Measurements from ENCODE around the gene PIAS2. TPM values are rescaled to one million over a fixed set of nuclear protein-coding genes. Genes with fewer than 3 reads are reported as not detected.

PIAS2 gene
- total and polyA plus RNA-seq, 2 experiments from 2014 or later, result 30.3 to 54.2 TPM

DNA sequence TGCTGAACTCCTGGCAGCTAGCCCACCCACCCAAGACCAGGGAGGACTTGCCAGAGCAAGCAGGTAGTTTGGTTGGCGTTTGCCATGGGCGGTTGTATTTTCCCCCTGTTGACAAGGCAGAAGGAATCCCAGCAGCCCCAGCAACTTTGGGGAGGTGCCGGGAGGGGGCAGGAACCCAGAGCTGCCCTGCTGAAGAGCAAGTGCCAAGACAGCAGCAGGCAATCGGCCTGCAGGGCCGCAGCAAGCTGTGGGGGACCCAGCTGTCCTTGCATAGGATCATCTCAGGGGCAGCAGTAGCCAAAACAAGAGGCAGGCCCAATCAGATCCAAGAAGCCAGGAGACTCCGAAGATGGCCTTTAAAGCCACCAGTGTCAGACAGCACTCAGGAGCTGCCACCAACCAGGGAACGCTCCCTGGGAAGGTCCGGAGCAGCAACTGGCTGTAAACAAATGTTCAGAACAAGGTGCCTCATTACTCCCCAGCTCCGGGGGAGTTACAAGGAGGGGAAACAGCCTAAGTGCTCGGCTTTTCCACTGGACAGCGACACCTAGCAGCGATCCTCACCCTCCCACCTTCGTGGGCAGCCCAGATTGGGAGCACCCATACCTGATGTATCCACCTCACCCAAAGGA is 162.5 kb downstream of the PIAS2 start (continued):
- TF ChIP-seq, protein P1, sequence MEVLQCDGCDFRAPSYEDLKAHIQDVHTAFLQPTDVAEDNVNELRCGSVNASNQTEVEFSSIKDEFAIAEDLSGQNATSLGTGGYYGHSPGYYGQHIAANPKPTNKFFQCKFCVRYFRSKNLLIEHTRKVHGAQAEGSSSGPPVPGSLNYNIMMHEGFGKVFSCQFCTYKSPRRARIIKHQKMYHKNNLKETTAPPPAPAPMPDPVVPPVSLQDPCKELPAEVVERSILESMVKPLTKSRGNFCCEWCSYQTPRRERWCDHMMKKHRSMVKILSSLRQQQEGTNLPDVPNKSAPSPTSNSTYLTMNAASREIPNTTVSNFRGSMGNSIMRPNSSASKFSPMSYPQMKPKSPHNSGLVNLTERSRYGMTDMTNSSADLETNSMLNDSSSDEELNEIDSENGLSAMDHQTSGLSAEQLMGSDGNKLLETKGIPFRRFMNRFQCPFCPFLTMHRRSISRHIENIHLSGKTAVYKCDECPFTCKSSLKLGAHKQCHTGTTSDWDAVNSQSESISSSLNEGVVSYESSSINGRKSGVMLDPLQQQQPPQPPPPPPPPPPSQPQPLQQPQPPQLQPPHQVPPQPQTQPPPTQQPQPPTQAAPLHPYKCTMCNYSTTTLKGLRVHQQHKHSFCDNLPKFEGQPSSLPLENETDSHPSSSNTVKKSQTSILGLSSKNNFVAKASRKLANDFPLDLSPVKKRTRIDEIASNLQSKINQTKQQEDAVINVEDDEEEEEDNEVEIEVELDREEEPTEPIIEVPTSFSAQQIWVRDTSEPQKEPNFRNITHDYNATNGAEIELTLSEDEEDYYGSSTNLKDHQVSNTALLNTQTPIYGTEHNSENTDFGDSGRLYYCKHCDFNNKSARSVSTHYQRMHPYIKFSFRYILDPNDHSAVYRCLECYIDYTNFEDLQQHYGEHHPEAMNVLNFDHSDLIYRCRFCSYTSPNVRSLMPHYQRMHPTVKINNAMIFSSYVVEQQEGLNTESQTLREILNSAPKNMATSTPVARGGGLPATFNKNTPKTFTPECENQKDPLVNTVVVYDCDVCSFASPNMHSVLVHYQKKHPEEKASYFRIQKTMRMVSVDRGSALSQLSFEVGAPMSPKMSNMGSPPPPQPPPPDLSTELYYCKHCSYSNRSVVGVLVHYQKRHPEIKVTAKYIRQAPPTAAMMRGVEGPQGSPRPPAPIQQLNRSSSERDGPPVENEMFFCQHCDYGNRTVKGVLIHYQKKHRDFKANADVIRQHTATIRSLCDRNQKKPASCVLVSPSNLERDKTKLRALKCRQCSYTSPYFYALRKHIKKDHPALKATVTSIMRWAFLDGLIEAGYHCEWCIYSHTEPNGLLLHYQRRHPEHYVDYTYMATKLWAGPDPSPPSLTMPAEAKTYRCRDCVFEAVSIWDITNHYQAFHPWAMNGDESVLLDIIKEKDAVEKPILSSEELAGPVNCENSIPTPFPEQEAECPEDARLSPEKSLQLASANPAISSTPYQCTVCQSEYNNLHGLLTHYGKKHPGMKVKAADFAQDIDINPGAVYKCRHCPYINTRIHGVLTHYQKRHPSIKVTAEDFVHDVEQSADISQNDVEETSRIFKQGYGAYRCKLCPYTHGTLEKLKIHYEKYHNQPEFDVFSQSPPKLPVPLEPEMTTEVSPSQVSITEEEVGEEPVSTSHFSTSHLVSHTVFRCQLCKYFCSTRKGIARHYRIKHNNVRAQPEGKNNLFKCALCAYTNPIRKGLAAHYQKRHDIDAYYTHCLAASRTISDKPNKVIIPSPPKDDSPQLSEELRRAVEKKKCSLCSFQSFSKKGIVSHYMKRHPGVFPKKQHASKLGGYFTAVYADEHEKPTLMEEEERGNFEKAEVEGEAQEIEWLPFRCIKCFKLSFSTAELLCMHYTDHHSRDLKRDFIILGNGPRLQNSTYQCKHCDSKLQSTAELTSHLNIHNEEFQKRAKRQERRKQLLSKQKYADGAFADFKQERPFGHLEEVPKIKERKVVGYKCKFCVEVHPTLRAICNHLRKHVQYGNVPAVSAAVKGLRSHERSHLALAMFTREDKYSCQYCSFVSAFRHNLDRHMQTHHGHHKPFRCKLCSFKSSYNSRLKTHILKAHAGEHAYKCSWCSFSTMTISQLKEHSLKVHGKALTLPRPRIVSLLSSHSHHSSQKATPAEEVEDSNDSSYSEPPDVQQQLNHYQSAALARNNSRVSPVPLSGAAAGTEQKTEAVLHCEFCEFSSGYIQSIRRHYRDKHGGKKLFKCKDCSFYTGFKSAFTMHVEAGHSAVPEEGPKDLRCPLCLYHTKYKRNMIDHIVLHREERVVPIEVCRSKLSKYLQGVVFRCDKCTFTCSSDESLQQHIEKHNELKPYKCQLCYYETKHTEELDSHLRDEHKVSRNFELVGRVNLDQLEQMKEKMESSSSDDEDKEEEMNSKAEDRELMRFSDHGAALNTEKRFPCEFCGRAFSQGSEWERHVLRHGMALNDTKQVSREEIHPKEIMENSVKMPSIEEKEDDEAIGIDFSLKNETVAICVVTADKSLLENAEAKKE (CRISPR knock-in tag; IDR thresholded peaks at IDR 0.05), result no peak
- TF ChIP-seq, protein P2, sequence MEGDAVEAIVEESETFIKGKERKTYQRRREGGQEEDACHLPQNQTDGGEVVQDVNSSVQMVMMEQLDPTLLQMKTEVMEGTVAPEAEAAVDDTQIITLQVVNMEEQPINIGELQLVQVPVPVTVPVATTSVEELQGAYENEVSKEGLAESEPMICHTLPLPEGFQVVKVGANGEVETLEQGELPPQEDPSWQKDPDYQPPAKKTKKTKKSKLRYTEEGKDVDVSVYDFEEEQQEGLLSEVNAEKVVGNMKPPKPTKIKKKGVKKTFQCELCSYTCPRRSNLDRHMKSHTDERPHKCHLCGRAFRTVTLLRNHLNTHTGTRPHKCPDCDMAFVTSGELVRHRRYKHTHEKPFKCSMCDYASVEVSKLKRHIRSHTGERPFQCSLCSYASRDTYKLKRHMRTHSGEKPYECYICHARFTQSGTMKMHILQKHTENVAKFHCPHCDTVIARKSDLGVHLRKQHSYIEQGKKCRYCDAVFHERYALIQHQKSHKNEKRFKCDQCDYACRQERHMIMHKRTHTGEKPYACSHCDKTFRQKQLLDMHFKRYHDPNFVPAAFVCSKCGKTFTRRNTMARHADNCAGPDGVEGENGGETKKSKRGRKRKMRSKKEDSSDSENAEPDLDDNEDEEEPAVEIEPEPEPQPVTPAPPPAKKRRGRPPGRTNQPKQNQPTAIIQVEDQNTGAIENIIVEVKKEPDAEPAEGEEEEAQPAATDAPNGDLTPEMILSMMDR (conservative IDR thresholded peaks at IDR 0.05; ENCODE audit: low read depth in 2 of 2), result peak; percentile 44 to 69
- TF ChIP-seq, protein P3, sequence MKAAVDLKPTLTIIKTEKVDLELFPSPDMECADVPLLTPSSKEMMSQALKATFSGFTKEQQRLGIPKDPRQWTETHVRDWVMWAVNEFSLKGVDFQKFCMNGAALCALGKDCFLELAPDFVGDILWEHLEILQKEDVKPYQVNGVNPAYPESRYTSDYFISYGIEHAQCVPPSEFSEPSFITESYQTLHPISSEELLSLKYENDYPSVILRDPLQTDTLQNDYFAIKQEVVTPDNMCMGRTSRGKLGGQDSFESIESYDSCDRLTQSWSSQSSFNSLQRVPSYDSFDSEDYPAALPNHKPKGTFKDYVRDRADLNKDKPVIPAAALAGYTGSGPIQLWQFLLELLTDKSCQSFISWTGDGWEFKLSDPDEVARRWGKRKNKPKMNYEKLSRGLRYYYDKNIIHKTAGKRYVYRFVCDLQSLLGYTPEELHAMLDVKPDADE (IDR thresholded peaks at IDR 0.05), result no peak
- TF ChIP-seq CREB1 (CRISPR knock-in tag; IDR thresholded peaks at IDR 0.05; ENCODE audit: low read depth), result no peak

DNA sequence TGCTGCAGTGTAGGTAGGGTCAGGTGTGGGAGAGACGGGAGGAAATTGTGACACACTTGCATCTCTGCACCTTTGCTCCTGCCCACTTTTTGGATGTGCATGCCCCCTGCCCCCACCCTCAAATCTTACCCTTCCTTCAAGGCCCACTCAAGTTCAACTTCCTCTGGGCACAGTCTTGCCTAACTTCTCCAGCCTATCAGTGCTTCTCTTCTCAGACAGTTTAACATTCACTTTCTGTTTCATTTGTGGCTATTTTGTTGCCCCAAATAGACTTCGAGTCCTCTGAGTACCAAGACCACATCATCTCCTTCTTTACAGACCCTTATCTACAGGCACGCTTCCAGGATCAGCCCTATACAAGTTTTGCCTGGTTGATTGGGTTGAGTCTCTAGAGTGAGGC is 163.1 kb downstream of the PIAS2 start:
- Histone ChIP-seq H3K36me3 (ENCODE audit: insufficient read depth) (no peaks in the 10 kb centered on the region), H3K27ac (ENCODE audit: low read depth) (no peak overlapping the region), H3K4me3 (no peak overlapping the region), H3K27me3 (ENCODE audit: insufficient read depth) (peaks cover 42% of the 10 kb centered on the region), H3K79me2 (replicated peaks; ENCODE audit: insufficient read depth) (no peaks in the 10 kb centered on the region), H2AFZ (0 out of 2 replicates have a peak overlapping the region, but pooled peaks have one; percentile 23), H3K4me2 (no peak overlapping the region), H3K4me1 (ENCODE audit: insufficient read depth) (peaks cover 13% of the 10 kb centered on the region), H4K20me1 (replicated peaks; ENCODE audit: insufficient read depth) (no peaks in the 10 kb centered on the region; the same call in 1 of the 2 replicates), H3F3A (replicated peaks; ENCODE audit: low read depth) (peaks cover 15% of the 10 kb centered on the region; the same call in 1 of the 2 replicates), H3K9me2 (ENCODE audit: insufficient read depth) (no peaks in the 10 kb centered on the region)
- no peak overlapping the region for H3K4me3 Mint-ChIP-seq
- no peaks in the 10 kb centered on the region for H3K36me3 Mint-ChIP-seq (ENCODE audit: low read depth)
- peaks cover 47% of the 10 kb centered on the region for H3K27me3 Mint-ChIP-seq (ENCODE audit: insufficient read depth, low read depth, poor library complexity)
- DNase-seq (ENCODE audit: low spot score) (no peak), ATAC-seq (no peak)
- no peaks in the 10 kb centered on the region for H3K9me3 Mint-ChIP-seq
- H3K27ac Mint-ChIP-seq, result no peak overlapping the region
- H3K4me1 Mint-ChIP-seq, result peaks cover 23% of the 10 kb centered on the region
- no peak for TF ChIP-seq EZH2phosphoT487 (IDR thresholded peaks at IDR 0.05; ENCODE audit: unreplicated experiment)
- no peak for TF ChIP-seq EZH2 (IDR thresholded peaks at IDR 0.05; ENCODE audit: low read depth, unreplicated experiment)
- TF ChIP-seq CREB1 (CRISPR knock-in tag; IDR thresholded peaks at IDR 0.05; ENCODE audit: low read depth), result no peak
- TF ChIP-seq NANOG (IDR thresholded peaks at IDR 0.05; ENCODE audit: borderline replicate concordance), result no peak
- no peak for TF ChIP-seq ZNF114 (CRISPR knock-in tag; IDR thresholded peaks at IDR 0.05)
- no peak for TF ChIP-seq JUNB (IDR thresholded peaks at IDR 0.05; ENCODE audit: unreplicated experiment)
